NCI-H1417 (cell line): ENCODE data around the gene SPSB3.
"Not testable (repeated sequence)": the region's sequence is repeated elsewhere in the genome, so short reads cannot be mapped to it uniquely, and the experiment has no call there.

ENCODE experiments used
- DNase-seq, 3 experiments: peaks; one replicate each; lab custom pipeline; 2025; lab: John Stamatoyannopoulos, UW

The SPSB3 gene

DNA sequence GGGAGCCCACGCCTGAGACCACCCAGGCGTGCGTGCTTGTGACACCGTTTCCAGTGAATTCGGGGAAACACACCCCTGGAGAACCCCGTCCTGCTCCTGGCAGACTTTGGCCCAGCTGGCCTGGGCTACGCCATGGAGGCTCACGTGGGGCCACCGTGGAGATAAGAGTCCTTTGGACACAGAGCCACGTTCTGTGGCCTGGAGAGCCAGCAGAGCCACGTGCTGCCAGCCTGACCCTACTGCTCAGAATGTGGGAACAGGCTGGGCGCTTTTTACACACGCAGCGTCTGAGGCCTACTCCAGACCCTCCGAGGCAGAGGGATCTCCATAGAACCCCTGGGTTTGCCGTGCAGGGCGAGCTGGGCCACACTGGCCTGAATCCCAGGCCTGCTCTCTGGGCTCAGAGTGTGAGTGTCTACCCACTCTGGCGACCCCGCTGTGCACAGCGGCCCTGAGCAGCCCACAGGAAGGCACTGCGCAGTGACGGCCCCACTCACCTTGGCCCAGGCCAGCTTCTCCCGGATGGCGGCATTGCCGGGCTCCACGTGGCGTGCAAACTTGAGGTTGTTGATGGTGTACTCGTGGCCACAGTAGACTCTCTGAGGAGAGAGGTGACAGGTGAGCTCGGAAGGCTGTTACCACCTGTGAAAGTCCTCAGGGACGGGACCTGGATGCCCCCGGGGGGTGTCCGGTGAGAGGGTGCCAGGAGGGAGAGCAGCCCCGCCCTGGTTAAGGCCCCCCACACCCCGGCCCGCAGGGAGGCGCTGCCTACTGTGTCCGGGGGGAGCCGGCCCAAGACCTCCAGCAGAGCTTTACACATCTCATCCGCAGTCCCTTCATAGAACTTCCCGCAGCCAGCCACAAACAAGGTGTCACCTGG lies 34.3 kb upstream of the SPSB3 start:
- no peak for DNase-seq

DNA sequence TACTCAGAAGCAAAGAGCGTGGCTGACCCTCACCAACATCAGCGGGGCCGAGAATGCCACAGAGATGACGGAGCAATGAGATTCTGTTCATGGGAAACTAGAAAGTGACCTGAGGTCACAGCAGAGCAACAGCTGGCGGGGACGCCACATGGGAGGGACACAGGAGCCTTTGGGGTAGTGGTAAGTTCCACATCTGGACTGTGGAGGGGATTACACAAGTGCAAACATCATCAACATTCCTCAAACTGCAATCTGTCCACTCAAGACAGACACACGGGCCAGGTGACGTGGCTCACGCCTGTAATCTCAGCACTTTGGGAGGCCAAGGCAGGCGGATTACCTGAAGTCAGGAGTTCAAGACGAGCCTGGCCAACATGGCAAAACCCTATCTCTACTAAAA lies 33.1 kb upstream of the SPSB3 start:
- DNase-seq: no peak

DNA sequence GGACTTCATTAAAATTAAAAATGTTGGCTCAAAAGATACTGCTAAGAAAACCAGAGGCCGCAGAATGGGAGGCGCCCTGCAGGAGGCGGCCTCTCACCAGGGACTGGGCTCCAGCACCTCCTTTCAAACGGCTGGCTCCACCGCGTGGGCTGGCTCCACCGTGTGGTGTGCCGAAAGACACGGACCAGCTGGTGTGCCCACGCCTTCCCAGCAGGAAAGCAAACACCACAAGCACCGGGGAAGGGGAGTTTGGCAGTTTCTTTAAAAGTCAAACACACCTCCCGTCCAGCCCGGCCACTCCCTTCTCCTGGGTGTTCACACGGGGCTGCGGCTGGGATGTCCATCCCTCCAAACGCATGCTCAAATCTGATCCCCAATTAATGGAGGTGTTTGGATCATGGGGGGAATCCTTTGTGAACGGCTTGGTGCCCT lies 30.4 kb upstream of the SPSB3 start:
- DNase-seq: peak; percentile 77 to 89 (median 81)

DNA sequence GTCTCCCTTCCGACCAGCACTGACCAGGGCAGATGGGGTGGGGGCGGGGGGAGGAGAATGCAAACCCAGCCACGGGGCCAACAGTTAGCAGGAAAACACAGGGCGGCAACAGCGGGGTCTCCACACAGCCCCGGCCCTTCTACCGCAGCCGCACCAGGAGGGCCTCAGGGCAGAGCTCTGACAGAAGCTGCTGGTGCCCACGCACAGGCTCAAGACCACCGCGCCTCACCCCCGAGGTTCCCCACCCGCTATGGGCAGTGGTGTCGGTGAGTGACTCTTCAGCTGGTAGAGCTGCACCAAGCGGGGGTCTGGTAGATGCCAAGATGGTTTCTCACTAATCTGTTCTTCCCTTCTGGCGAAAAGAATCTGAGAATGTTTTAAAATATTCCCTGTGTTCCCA lies 28.2 kb upstream of the SPSB3 start:
- no peak for DNase-seq

DNA sequence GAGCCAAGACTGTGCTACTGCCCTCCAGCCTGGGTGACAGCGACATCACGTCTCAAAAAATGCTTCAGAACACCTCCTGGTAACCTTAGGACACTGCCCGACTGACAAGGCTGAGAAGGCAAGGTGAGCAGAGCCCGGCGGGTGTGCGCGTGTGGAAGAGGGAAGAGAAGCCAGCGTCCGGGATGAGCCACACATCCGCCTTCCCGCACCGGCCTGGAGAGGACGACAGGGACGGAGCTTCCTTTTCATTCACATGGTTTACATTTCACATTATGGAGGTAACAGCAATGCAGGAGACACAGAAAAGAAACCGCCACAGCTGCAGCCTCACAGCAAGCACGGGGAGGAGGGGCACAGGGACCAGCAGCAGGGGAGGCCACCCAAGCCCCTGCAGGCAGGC lies 27.7 kb upstream of the SPSB3 start:
- DNase-seq: no peak

DNA sequence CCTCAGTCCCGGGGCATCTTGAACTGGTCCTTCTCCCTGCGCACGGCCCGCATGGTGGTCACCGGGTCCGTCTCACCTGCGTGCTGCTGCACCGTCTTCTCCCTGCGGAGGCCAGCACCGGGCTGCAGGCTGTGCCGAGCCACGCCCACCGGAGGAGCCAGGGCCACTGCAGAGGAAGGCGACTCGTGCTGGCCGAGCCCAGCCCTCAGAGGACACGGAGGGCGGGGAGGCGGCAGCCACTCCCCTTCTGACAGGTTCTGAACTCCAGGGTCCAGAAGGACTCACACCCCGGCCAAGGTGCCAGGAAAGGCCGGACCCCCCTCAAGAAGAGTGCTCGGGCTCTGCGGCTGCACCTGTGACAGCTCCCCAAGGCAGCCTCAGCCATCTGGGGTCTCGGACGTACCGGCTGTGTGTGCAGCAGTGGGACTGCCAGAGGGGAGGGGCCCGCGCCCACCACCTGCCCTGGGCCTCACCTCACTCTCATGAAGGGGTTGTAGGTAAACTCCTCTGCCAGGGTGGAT lies 27.0 kb upstream of the SPSB3 start:
- DNase-seq: no peak

DNA sequence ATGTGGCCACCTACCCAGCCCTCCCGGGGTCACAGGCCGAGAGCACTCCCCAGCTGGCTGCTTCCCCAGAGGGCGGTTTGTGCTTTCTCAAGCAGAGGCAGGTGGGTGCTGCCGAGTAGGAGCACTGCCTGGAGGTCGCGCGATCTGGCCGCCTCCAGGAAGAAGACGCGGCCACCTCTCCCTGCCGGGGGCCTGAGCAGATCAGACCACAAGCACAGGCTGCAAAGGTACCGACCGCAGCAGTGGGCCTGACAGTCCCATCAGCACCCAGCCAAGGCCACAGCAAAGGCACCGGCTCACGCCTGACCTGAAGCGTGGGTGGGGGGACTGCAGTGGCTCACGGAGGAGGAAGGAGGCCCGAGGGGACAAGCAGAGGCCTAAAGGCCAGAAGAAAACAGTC lies 26.3 kb upstream of the SPSB3 start:
- DNase-seq: no peak

DNA sequence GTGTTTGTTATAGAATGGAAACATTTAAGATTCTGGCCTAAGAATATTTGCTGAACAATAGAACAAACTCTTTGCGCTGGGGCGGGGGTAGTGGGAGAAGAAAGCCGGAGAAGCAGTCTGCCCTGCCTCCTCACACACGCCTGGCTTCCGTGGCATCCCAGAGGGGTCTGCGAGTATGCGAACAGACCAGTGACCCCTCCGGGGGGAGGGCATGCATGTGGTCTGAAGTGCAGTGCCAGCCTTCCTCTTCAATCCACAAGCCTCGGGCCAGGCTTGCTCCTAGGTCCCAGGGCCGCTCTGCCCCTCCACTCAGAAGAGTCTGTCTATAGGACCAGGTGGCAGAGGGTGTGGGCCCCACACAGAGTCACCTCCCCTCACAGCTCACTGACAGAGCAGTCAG lies 25.3 kb upstream of the SPSB3 start:
- no peak for DNase-seq

DNA sequence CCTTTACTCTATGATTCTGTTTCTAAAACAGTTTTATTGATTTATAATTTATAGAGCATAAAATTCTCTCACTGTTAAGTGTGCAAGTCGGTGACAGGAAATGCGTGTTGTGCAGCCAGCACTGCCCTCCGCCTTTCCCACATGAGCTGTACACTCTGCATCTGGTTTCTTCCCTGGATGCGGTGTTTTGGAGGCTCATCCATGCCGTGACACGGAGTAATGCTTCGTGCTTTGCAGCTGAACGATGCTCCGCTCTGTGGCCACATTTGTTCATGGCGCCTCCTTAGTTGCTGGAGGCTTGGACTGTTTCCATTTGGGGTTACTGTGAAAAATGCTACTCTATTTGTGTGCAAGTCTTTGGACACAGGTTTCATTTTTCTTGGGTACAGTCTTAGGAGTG lies 18.3 kb upstream of the SPSB3 start:
- DNase-seq: no peak

DNA sequence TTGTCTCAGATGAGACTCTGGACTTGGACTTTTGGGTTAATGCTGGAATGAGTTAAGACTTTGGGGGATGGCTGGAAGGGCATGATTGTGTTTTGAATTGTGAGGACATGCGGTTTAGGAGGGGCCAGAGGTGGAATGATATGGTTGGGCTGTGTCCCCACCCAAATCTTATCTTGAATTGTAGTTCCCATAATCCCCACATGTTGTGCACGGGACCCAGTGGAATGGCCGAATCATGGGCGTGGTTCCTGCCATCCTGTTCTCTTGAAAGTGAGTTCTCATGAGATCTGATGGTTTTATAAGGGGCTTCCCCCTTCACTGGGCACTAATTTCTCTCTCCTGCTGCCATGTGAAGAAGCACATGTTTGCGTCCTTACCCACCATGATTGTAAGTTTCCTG lies 16.9 kb upstream of the SPSB3 start:
- DNase-seq: not testable (repeated sequence)

DNA sequence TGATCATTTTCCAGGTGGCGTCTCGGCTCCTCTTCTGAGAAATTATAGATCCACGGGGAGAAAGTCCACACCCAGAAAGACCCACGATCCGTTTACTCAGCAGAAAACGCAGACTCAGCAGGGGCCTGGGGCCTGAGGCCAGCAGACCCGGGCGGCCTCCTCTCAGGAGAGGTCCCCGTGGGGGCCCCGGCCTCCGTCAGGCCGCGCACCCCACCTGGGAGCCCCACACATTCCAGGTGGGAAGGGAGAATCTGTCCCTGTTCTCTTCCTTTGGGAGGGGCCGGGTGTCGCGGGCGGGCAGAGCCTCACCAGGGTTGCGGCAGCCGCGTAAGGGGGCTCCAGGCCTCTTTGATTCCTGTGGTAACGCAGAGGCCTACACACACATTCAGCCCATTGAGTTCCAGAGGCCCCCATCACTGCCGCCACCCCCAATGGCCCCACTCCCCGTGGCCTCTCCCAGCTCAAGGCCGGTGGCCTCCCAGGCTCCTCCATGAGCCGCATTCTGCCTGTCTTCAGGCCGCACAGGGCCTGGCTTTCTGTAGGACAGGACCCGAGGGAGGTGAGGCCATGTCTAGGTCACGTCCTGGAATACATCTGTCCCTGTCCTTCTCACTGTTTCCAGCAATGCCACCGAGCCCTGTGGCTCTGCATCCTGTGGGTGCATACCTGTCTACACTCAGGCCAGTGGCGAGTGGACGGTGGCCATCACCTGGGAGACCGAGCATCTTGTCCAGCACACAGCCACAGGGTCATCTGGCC lies 12.7 kb upstream of the SPSB3 start:
- DNase-seq: no peak

DNA sequence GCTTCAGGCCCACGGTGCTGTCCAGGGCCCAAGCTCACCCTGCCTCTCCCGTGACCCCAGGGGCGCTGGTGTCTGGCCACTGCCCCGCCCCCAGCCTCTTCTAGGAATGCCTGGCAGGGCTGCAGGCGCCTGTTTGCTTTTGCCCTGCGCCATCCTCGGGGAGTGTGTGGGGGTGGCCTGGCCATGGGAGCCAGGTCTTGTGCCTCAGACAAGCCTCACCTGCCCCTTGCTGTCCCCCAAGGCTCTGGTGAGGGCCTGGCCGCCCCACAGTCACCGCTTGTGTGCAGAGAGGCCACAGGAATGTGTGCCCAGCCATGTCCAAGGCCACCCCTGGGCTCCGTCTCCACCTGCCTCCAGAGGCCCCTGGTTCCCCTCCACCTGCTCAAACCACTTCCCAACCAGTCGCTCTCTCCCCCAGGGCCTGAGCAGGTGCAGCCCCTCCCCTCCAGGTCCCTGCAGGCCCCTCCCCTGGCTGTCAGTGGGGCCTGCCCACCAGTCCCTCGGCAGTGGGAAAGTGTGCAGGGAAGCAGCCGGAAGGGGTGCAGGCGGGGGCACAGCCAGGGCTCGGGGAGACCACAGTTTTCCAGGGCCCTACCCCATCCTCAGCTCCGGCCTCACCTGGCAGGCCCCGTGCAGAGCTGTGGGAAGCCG lies 12.0 kb upstream of the SPSB3 start:
- peak; percentile 42 to 73 (median 54) for DNase-seq

DNA sequence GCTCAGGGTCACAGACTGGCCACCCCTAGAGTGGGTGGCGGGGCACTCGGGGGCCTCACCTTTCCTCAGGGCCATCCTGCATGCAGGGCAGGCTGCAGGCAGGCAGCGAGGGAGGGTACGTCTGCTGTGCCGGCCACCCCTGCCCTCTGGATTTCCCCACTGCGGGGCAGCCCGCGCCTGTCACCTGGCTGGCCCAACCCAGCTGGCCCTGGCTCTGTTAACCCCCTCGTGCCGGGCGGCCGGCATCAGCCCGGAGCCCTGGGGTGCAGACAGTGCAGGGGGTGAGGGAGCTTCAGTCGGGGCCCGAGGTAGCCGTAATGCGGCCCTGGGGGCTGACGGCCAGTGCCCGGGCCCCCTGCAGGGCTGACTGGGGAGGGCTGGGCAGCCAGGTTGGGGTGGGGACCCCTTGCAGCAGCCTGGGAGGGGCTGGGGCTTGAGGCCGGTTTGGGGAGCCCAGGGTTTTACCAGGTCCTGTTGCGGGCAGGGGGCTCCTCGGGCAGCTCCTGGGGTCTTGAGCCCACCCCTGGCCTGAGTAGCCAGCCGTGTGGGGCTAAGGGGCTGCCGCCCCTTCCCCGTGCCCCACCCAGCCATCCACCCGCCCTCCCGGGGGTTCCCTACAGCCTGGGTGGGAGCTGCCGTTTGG lies 11.3 kb upstream of the SPSB3 start, which contains the start of gene IGFALS:
IGFALS (minus strand) TSS at position 128 of the 643 bp plus-strand sequence; CDS start at position 75, 53 bp downstream.
- DNase-seq: no peak

DNA sequence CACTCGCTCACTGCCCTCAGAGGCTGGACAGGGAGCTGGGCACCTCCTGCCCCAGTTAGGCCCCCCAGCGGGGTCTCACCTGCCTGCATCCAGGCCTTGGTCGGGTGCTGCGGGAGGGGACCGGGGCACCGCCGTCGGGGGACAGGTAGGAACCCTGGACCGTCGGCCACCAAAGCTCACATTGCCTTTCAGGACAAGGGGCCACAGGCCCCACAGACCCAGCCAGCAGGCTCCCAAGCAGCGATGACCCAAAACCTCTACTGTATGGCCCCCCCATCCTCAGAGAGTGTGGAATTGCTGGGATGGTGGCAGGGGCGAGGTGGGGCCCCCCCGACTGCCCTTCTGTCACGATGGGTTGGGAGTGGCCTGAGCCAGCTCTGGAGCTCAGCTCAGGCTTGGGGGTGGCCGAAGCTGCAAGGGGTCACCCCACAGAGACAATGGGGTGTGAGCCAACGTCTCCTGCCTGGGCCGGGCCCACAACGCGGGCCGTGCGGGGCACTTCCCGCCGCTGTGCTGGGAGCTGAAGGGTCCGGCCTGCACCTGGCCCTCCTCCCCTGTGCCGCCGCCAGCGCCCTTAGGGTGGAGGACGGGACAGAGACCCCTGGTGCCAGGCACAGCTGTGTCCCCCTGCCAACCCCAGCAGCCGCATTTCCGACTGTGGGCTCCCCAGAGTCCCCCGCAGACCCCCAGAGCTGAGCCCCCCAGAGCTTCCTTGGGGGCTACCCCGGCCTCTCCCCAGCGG lies 10.6 kb upstream of the SPSB3 start:
- no peak for DNase-seq

DNA sequence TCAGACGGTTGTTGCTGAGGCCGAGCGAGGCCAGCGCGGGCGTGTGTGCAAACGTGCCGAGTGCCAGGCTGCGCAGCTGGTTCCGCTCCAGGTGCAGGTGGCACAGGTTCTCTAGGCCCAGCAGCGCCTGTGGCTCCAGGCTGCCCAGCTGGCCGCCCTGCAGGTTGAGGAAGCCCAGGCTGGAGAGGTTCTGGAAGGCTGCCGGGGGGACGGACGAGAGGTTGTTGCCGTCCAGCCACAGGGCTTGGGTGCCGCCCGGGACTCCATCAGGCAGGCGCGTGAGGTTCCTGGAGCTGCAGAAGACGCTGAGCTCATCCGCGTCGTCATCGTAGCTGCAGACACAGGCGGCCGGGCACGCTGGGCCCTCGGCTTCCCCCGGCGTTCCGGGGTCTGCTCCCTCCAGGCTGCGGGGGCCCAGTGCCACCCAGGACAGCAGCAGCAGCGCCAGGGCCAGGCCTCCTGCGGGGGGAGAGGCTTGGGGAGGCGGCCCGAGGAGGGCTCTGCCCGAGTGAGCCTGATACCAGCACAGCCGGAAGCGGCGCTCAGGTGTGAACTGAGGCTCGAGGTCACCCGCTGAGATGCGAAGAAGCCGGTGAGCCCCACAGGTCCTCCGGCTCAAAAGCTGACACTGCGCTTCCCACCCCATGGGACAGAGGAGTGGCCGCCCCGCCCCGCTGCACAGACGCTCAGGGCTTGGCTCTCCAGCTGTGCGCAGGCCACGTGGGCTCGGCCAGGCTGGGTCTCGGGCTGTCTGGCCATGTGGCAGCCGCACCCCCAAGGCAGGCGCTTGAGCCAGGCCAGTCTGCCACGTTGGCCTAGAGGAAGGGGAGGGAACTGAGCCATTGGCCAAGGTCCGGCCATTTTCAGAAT lies 9.8 kb upstream of the SPSB3 start:
- DNase-seq: peak in 1 of 3 experiments; percentile 40

DNA sequence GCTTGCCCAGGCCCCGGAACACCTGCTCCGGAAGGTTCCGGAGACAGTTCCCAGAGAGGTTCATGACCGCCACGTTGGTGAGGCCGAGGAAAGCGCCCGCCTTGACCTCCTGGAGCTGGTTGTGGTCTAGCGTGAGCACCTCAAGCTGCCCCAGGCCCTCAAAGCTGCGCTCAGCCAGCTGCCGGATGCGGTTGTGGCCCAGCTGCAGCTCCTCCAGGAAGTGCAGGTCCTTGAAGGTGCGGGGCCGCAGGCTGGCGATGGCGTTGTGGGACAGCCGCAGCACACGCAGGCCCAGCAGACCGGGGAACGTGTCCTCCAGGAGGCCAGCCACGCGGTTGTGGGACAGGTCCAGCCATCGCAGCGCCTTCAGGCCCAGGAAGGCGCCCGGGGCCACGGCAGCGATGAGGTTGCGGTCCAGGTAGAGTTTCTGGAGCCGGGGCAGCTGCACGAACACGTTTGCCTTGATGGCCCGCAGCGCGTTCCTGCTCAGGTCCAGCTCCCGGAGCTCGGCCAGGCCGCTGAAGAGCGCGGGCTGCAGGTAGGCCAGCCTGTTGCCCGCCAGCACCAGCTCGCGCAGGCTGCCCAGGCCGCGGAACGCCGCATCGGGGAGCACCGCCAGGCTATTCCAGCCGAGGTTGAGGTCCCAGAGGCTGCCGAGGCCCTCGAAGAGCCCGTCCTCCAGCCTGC lies 9.0 kb upstream of the SPSB3 start:
- no peak for DNase-seq

DNA sequence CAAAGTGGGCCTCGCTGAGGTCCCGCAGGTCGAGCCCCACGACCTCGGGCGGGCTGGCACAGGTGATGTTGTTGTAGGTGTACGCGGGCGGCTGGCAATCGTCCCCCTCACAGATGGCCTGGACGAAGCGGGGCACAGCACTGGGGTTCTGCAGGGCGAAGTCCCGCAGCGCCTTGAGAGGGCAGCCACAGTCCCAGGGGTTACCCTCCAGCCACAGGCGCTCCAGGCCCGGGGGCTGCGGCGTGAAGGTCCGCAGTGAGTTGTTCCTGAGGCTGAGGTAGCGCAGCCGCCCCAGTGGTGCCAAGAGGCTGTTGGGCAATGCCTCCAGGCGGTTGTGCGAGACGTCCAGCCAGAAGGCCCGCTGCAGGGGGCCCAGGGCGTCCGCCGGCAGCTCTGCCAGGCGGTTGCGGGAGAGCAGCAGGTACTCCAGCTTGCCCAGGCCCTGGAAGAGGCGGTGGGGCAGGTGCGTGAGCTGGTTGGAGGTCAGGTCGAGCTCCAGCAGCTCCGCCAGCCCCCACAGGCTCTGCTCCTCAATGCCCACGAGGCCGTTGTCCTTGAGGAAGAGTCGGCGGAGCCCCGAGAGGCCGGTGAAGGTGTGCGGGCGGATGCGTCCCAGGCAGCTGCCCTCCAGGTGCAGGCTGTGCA lies 8.4 kb upstream of the SPSB3 start:
- DNase-seq: no peak

DNA sequence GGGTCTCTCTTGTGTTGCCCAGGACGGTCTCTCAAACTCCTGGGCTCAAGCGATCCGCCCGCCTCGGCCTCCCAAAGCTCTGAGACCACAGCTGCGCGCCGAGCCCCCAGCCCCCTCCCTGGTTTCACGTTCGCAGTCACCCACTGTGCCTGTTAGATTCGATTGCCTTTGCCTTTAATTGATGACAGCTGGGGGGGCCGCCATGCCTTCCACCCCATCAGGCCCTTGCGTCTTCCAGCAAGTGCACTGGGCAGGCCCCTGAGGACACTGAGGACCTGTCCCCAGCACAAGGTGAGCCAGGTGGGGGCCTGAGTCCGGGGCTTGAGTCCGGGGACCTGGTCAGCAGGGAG lies 7.9 kb upstream of the SPSB3 start:
- no peak for DNase-seq

DNA sequence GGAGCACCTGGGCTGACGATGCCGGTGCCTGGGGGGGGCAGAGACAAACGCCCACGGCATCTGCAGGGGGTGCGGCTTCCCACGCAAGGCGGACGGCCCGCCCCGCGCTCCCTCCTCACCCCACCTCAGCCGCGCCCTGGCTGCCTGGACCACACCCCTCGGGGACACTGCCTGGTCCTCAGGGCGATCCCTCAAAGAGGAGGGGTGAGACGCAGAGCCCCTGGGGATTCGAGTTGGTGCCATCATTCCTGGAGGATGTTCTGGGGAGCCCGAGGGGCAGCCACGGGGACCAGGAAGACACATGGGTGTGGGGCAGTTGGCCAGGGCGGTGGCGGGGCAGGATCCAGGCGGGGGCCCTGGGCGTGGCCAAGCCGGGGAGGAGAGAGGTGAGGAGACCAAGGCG lies 7.3 kb upstream of the SPSB3 start:
- no peak for DNase-seq
